ENCODE measurements around the gene TPX2. TPM values are rescaled to one million over a fixed set of nuclear protein-coding genes. Genes with fewer than 3 reads are reported as not detected.

TPX2 gene
- total and polyA plus RNA-seq, 10 of the 15 experiments (the other 5 are each of a cell fraction or from before 2014, with no cell fraction given), result 29.7 to 144 (median 89.0) TPM

DNA sequence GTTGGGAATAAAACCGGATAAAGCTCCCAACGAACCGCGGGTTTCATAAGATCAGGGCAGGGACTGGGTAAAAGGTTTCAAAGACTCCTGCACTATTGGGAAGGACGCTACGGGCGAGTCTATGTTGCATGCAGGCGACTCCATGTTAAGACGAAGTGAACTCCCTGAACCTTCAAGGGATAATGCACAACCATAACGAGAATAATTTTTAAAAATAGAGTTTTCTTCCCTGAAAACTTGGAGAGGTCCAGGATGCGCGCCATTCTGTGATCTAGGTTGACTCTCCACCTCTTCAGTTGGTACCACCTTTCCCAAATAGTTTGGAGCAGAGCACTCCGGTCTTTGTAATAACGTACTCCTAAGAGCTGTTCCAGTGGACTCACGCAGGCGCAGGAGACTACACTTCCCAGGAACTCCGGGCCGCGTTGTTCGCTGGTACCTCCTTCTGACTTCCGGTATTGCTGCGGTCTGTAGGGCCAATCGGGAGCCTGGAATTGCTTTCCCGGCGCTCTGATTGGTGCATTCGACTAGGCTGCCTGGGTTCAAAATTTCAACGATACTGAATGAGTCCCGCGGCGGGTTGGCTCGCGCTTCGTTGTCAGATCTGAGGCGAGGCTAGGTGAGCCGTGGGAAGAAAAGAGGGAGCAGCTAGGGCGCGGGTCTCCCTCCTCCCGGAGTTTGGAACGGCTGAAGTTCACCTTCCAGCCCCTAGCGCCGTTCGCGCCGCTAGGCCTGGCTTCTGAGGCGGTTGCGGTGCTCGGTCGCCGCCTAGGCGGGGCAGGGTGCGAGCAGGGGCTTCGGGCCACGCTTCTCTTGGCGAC, at the start of gene TPX2 (continued):
- TF ChIP-seq, protein P1, sequence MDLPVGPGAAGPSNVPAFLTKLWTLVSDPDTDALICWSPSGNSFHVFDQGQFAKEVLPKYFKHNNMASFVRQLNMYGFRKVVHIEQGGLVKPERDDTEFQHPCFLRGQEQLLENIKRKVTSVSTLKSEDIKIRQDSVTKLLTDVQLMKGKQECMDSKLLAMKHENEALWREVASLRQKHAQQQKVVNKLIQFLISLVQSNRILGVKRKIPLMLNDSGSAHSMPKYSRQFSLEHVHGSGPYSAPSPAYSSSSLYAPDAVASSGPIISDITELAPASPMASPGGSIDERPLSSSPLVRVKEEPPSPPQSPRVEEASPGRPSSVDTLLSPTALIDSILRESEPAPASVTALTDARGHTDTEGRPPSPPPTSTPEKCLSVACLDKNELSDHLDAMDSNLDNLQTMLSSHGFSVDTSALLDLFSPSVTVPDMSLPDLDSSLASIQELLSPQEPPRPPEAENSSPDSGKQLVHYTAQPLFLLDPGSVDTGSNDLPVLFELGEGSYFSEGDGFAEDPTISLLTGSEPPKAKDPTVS (IDR thresholded peaks at IDR 0.05; ENCODE audit: low read depth, low read length), result no peak
- no peak for TF ChIP-seq MYC (IDR thresholded peaks at IDR 0.05; ENCODE audit: insufficient read depth, insufficient read length, insufficient replicate concordance, low read length, severe bottlenecking)
- TF ChIP-seq TARDBP (IDR thresholded peaks at IDR 0.05; ENCODE audit: borderline replicate concordance), result no peak
- peak; percentile 92 for TF ChIP-seq SP1 (IDR thresholded peaks at IDR 0.05; ENCODE audit: low read depth, low read length)
- no peak for TF ChIP-seq BCL11A (IDR thresholded peaks at IDR 0.05; ENCODE audit: low read depth, low read length)
- no peak for TF ChIP-seq EGR1 (IDR thresholded peaks at IDR 0.05; ENCODE audit: borderline replicate concordance in 1 of 2, low read depth in 2 of 2, low read length in 2 of 2)
- TF ChIP-seq, protein P2, sequence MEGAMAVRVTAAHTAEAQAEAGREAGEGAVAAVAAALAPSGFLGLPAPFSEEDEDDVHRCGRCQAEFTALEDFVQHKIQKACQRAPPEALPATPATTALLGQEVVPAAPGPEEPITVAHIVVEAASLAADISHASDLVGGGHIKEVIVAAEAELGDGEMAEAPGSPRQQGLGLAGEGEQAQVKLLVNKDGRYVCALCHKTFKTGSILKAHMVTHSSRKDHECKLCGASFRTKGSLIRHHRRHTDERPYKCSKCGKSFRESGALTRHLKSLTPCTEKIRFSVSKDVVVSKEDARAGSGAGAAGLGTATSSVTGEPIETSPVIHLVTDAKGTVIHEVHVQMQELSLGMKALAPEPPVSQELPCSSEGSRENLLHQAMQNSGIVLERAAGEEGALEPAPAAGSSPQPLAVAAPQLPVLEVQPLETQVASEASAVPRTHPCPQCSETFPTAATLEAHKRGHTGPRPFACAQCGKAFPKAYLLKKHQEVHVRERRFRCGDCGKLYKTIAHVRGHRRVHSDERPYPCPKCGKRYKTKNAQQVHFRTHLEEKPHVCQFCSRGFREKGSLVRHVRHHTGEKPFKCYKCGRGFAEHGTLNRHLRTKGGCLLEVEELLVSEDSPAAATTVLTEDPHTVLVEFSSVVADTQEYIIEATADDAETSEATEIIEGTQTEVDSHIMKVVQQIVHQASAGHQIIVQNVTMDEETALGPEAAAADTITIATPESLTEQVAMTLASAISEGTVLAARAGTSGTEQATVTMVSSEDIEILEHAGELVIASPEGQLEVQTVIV (IDR thresholded peaks at IDR 0.05; ENCODE audit: borderline replicate concordance, partially characterized antibody), result peak; percentile 33
- TF ChIP-seq, protein P3, sequence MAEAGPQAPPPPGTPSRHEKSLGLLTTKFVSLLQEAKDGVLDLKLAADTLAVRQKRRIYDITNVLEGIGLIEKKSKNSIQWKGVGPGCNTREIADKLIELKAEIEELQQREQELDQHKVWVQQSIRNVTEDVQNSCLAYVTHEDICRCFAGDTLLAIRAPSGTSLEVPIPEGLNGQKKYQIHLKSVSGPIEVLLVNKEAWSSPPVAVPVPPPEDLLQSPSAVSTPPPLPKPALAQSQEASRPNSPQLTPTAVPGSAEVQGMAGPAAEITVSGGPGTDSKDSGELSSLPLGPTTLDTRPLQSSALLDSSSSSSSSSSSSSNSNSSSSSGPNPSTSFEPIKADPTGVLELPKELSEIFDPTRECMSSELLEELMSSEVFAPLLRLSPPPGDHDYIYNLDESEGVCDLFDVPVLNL (IDR thresholded peaks at IDR 0.05; ENCODE audit: low read depth, low read length), result peak; percentile 93
- peak; percentile 95; the same call in 1 of the 2 replicates for TF ChIP-seq SIN3A (IDR thresholded peaks at IDR 0.05; ENCODE audit: low read depth, low read length)
- TF ChIP-seq, protein P4, sequence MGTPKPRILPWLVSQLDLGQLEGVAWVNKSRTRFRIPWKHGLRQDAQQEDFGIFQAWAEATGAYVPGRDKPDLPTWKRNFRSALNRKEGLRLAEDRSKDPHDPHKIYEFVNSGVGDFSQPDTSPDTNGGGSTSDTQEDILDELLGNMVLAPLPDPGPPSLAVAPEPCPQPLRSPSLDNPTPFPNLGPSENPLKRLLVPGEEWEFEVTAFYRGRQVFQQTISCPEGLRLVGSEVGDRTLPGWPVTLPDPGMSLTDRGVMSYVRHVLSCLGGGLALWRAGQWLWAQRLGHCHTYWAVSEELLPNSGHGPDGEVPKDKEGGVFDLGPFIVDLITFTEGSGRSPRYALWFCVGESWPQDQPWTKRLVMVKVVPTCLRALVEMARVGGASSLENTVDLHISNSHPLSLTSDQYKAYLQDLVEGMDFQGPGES (IDR thresholded peaks at IDR 0.05), result peak; percentile 52; the same call in 1 of the 2 replicates
- TF ChIP-seq FOS (IDR thresholded peaks at IDR 0.05; ENCODE audit: borderline replicate concordance, extremely low read depth, insufficient read length), result peak; percentile 84
- no peak for TF ChIP-seq POLR2AphosphoS5 (IDR thresholded peaks at IDR 0.05; ENCODE audit: low read length)
- TF ChIP-seq YY1 (IDR thresholded peaks at IDR 0.05; ENCODE audit: low read depth, low read length), result peak; percentile 54
- peak; percentile 85 for TF ChIP-seq HCFC1 (IDR thresholded peaks at IDR 0.05; ENCODE audit: low read length)
- TF ChIP-seq CHD2 (IDR thresholded peaks at IDR 0.05; ENCODE audit: borderline replicate concordance, low read depth, low read length), result peak; percentile 81; the same call in 1 of the 2 replicates
- no peak for TF ChIP-seq NR2C2 (IDR thresholded peaks at IDR 0.05; ENCODE audit: borderline replicate concordance, control insufficient read depth, insufficient read length, low read depth)
- TF ChIP-seq FOXM1 (IDR thresholded peaks at IDR 0.05; ENCODE audit: low read depth, low read length), result peak; percentile 86
- TF ChIP-seq, protein P5, sequence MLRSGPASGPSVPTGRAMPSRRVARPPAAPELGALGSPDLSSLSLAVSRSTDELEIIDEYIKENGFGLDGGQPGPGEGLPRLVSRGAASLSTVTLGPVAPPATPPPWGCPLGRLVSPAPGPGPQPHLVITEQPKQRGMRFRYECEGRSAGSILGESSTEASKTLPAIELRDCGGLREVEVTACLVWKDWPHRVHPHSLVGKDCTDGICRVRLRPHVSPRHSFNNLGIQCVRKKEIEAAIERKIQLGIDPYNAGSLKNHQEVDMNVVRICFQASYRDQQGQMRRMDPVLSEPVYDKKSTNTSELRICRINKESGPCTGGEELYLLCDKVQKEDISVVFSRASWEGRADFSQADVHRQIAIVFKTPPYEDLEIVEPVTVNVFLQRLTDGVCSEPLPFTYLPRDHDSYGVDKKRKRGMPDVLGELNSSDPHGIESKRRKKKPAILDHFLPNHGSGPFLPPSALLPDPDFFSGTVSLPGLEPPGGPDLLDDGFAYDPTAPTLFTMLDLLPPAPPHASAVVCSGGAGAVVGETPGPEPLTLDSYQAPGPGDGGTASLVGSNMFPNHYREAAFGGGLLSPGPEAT (IDR thresholded peaks at IDR 0.05; ENCODE audit: low read depth), result 0 out of 2 replicates have a peak, but pooled peaks have one; percentile 46
- TF ChIP-seq PML (IDR thresholded peaks at IDR 0.05; ENCODE audit: low read length), result peak; percentile 66
- TF ChIP-seq RFX5 (IDR thresholded peaks at IDR 0.05; ENCODE audit: low read depth, low read length), result 0 out of 2 replicates have a peak, but pooled peaks have one; percentile 39
